GM21786 (cell line): ENCODE results near the gene STK17A.
A peak's percentile ranks its signal among the peaks of the same experiment; 100 is the strongest.
"Not testable (repeated sequence)": the region's sequence is repeated elsewhere in the genome, so short reads cannot be mapped to it uniquely, and the experiment has no call there.

Experiments used
- ATAC-seq: cut with Tn5 transposase; IDR thresholded peaks from one replicate; pipeline ENCODE4 v1.9.1; 2021; ENCODE audit not compliant: unreplicated experiment

STK17A gene

GRCh38 chr7:43568529-43568928 lies 14.4 kb upstream of the STK17A start:
- no peak for ATAC-seq

GRCh38 chr7:43569424-43569823 lies 13.5 kb upstream of the STK17A start:
- peak; percentile 61 for ATAC-seq

- ATAC-seq: peak; percentile 71
These were observed 12.1 kb upstream of the STK17A start for GRCh38 chr7:43570688-43571365.

- ATAC-seq: no peak
These were observed 10.3 kb upstream of the STK17A start for GRCh38 chr7:43572516-43573049.

GRCh38 chr7:43573832-43574231 lies 9.1 kb upstream of the STK17A start:
- not testable (repeated sequence) for ATAC-seq

GRCh38 chr7:43575506-43575905 lies 7.4 kb upstream of the STK17A start:
- no peak for ATAC-seq

GRCh38 chr7:43576241-43576640 lies 6.7 kb upstream of the STK17A start:
- no peak for ATAC-seq

GRCh38 chr7:43577485-43577951 lies 5.4 kb upstream of the STK17A start:
- ATAC-seq: no peak

- ATAC-seq: peak; percentile 15
These were observed 701 bp downstream of the STK17A start for GRCh38 chr7:43583424-43584194.

GRCh38 chr7:43584195-43584586 lies 1.3 kb downstream of the STK17A start:
- no peak for ATAC-seq

GRCh38 chr7:43584733-43585132 lies 1.8 kb downstream of the STK17A start:
- not testable (repeated sequence) for ATAC-seq

GRCh38 chr7:43585562-43585961 lies 2.7 kb downstream of the STK17A start:
- no peak for ATAC-seq

- ATAC-seq: no peak
These were observed 3.5 kb downstream of the STK17A start for GRCh38 chr7:43586251-43586900.

- no peak for ATAC-seq
These were observed 5.7 kb downstream of the STK17A start for GRCh38 chr7:43588477-43589132.

- no peak for ATAC-seq
These were observed 6.2 kb downstream of the STK17A start for GRCh38 chr7:43589133-43589478.

- ATAC-seq: no peak
These were observed 6.8 kb downstream of the STK17A start for GRCh38 chr7:43589728-43590127.

GRCh38 chr7:43590862-43591557 lies 8.1 kb downstream of the STK17A start:
- ATAC-seq: peak; percentile 75

GRCh38 chr7:43591558-43592180 lies 8.8 kb downstream of the STK17A start:
- ATAC-seq: no peak

GRCh38 chr7:43592326-43592725 lies 9.4 kb downstream of the STK17A start:
- ATAC-seq: no peak

GRCh38 chr7:43593010-43593409 lies 10.1 kb downstream of the STK17A start:
- no peak for ATAC-seq
